ENCODE data around the gene ZFP62. TPM values are rescaled to one million over a fixed set of nuclear protein-coding genes. Genes with fewer than 3 reads are reported as not detected.

Gene ZFP62
- total RNA-seq (ENCODE audit: low replicate concordance): 18.3 and 18.6 TPM in 2 replicates

DNA sequence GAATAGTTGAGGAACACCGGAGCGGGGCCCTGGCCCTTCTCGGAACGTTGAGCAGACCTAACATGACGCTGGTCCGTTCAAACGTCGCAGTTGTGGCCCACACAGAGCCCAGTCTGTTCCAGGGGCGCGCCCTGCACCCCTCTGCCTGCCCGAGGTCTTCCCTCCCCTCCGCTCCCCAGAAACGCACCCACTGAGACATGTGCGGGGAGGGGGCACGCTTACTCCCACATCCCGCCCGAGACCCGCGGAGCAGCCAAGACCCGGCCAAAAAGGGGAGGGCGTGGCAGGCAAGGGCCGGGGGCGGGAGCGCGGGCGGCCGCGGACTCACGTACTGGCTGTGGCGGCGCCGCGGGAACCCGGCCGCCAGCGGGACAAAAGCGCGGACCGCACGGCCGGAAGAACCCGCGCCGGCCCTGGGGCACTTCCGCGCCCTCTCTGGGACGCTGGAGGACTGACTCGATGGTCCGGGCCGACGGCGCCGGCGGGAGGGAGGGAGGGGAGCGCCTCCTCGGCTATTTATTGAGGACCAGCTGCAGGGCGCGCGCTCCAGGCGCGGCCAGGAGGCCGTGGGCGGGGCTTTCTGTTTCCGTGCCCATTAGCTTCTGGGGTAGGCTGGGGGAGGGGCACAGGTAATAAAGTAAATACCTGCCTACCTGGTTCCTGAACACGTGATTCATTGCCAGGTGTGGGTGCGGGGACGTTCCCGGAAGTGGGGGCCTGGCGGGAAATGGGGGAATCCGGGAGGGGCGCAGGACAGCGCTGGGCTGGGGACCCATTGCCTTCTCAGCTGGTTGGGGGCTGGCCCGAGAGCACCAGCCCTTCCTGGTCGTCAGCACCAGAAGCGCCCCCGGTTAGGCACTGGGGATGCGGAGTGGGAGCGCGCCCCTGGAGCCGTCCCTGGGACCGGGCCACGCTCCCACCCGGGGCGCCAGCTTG, at the start of gene ZFP62:
ZFP62 (minus strand) TSS at position 390 of the 936 bp plus-strand sequence; CDS start at position 333, 57 bp downstream.

DNA sequence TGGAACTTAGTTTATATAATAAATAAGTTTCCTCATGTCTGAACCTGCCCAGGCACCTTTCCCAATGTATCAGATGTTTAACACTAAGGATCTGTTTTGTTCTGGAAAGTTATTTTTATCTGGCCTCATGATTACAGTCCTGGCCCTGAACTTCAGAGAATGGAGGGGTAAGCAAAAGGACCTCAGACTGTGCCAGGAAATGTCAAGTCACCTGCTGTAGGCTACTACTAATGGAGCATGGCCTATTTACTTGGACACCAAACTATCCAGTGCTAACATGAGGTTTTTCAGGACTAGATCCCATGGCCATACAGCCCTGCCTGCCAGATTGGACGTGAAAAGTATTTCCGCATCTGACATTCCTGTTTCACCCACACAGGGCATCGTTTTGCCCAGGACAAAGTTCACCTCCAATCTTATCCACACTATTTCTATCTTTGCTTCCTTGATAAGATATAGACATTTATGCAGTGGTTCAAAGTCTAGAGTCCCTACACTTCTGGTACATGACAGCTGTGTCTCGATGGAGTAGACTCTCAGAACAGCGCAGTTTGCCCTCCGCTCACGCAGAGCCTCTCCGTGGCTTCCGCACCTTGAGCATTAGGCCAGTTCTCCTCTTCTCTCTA, 37.7 kb upstream of the ZFP62 start, which contains the start of gene BTNL8:
BTNL8 (plus strand) TSS at position 539 of the 626 bp plus-strand sequence. CDS start 152 bp downstream, outside the sequence.

DNA sequence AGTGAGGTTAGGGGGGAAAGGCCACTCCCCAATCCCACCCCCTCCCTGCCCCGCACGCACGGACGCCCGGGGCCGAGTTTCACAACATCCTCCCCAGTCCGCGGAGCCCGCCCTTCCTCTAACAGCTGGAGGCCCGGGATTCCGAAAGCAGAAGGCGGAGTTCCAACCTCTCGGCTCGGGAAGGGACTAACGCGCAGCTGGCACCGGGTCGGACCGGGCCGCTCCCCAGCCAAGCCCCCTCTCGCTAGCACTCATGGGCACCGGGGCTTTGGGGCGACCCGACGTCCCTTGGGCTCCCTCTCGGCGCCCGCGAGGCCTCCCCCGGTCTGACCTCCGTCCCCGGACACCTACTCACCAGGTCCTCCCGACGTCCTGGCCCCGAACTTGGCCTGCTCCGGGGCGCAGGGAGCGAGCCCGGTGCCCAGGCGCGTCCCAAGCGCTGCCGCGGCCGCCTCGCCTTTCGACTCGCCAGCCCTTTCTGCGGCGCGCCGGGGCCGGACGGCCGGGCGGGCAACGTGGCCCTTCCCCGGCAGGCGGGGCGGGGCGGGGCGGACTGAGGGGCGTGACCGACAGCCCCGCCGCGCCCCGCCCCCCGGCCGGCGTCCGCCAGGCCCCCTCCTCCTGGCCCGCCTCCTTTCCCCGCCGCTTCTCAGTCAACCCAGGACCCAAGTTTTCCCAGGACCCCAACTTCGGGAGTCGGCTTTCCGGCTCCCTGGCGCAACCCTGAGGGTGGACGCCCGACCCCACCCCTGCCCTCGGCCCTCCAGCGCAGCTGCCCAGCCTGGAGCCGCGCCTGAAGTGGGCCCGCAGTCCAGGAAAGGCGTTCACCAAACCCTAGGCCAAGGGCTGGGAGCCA, 58.5 kb downstream of the ZFP62 start, which contains the start of gene MGAT1:
MGAT1 (minus strand) TSS at position 482 of the 856 bp plus-strand sequence. CDS start 9,835 bp downstream, outside the sequence.

Other genes with a start within 250 kb of the ZFP62 start
- gene FLT4, start 211.7 kb downstream of the ZFP62 start, total RNA-seq (ENCODE audit: low replicate concordance): 2.3 TPM in 1 of 2 replicates, not detected in the other
- gene OR2Y1, start 121.2 kb downstream of the ZFP62 start, total RNA-seq (ENCODE audit: low replicate concordance): not detected in 2 replicates
- 61.0 and 62.0 TPM in 2 replicates for gene MGAT1, start 58.5 kb downstream of the ZFP62 start, total RNA-seq (ENCODE audit: low replicate concordance)
- under 0.01 TPM in 1 of 2 replicates, not detected in the other for gene BTNL8, start 37.9 kb upstream of the ZFP62 start, total RNA-seq (ENCODE audit: low replicate concordance)
- gene BTNL3, start 127.6 kb upstream of the ZFP62 start, total RNA-seq (ENCODE audit: low replicate concordance): not detected in 2 replicates
- gene BTNL9, start 179.0 kb upstream of the ZFP62 start, total RNA-seq (ENCODE audit: low replicate concordance): not detected in 2 replicates